ENCODE measurements around the gene ALOX15. TPM values are rescaled to one million over a fixed set of nuclear protein-coding genes. Genes with fewer than 3 reads are reported as not detected.
"Not testable (repeated sequence)": the region's sequence is repeated elsewhere in the genome, so short reads cannot be mapped to it uniquely, and the experiment has no call there.

Gene ALOX15
- total RNA-seq, 2 experiments from 2014 or later = 0.36 TPM; not detected in 1

GRCh38 chr17:4631431-4631830 lies 10.0 kb downstream of the ALOX15 start:
- ChIA-PET POLR2A (no interaction called here), CTCF (no interaction called here)

DNA sequence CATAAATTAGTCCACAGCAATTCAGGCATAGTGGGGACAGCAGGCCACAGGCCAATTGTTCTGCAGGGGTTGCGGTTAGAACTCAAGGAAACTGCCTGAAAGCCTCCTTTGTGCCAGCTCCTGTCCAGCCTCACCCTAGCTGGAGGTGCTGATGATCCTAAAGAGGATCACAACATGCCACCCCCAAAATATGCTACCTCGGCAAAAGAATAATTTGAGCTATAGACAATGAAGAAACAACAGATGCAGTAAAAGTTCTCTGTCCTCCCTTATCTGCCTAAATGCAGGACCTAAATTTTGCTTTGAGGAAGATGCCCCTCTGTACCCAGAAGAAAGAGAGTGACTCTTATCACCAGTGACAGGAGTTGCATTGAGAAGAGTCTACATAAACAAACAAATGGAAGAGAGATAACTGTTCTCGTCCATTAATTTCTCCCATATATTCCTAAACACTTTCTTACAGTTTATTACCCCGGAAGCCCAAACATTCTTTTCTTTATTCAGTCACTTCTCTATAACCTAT lies 14.7 kb downstream of the ALOX15 start:
- Histone ChIP-seq H3K4me3 (ENCODE audit: low read length) (no peak overlapping the region), H3K4me1 (ENCODE audit: insufficient read depth, low read length) (peaks cover 3% of the 10 kb centered on the region), H3K27me3 (ENCODE audit: control insufficient read depth in 1 of 2, insufficient read depth in 2 of 2, low read length in 2 of 2) (no peaks in the 10 kb centered on the region), H3K9me3 (ENCODE audit: control insufficient read depth in 1 of 2, insufficient read depth in 1 of 2, low read length in 2 of 2) (peaks cover 6 to 7% of the 10 kb centered on the region in 2 experiments), H3K36me3 (ENCODE audit: insufficient read depth, low read length) (no peaks in the 10 kb centered on the region), H3K27ac (ENCODE audit: low read depth in 1 of 2, low read length in 2 of 2) (no peak overlapping the region)
- ATAC-seq (ENCODE audit: poor library complexity) = no peak
- no peaks in the 10 kb centered on the region for H3K4me1 Mint-ChIP-seq (ENCODE audit: low read depth)
- peaks cover 21% of the 10 kb centered on the region for H3K27me3 Mint-ChIP-seq
- TF ChIP-seq, protein P1, sequence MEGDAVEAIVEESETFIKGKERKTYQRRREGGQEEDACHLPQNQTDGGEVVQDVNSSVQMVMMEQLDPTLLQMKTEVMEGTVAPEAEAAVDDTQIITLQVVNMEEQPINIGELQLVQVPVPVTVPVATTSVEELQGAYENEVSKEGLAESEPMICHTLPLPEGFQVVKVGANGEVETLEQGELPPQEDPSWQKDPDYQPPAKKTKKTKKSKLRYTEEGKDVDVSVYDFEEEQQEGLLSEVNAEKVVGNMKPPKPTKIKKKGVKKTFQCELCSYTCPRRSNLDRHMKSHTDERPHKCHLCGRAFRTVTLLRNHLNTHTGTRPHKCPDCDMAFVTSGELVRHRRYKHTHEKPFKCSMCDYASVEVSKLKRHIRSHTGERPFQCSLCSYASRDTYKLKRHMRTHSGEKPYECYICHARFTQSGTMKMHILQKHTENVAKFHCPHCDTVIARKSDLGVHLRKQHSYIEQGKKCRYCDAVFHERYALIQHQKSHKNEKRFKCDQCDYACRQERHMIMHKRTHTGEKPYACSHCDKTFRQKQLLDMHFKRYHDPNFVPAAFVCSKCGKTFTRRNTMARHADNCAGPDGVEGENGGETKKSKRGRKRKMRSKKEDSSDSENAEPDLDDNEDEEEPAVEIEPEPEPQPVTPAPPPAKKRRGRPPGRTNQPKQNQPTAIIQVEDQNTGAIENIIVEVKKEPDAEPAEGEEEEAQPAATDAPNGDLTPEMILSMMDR (IDR thresholded peaks at IDR 0.05) = no peak
- POLR2A ChIA-PET = interaction anchor here (0.7 kb wide), 1 partner anchor 483 kb away, joined by 3 read pairs; no protein-coding TSS in a partner anchor
- H3K9me3 Mint-ChIP-seq = no peaks in the 10 kb centered on the region
- no peaks in the 10 kb centered on the region for H3K36me3 Mint-ChIP-seq (ENCODE audit: low read depth)
- no peak overlapping the region for H3K27ac Mint-ChIP-seq
- no peak for DNase-seq
- CTCF ChIA-PET = interaction anchor here (1.7 kb wide), 1 partner anchor 60 kb away, joined by 4 read pairs; no protein-coding TSS in a partner anchor
- H3K4me3 Mint-ChIP-seq = no peak overlapping the region
- intact Hi-C loops (cut with DNase I, micrococcal nuclease) = loop anchor here (1.0 to 10.0 kb wide), 6 partner anchors 61 to 422 kb away; no protein-coding TSS in a partner anchor

More at GRCh38 chr17:4631431-4631830, 10.0 kb downstream of the ALOX15 start:
- H3K4me1 ChIP-seq (ENCODE audit: insufficient read depth, low read length) = peaks cover 5% of the 10 kb centered on the region
- ATAC-seq (ENCODE audit: poor library complexity) (no peak), DNase-seq (no peak)
- TF ChIP-seq, protein P1 (IDR thresholded peaks at IDR 0.05) = no peak
- Mint-ChIP-seq H3K4me1 (ENCODE audit: low read depth) (peaks cover 10% of the 10 kb centered on the region), H3K27ac (no peak overlapping the region), H3K9me3 (no peaks in the 10 kb centered on the region), H3K27me3 (peaks cover 51% of the 10 kb centered on the region), H3K4me3 (no peak overlapping the region), H3K36me3 (ENCODE audit: low read depth) (no peaks in the 10 kb centered on the region)
- no peak overlapping the region for H3K4me3 ChIP-seq (ENCODE audit: low read length)
- no peaks in the 10 kb centered on the region for H3K36me3 ChIP-seq (ENCODE audit: insufficient read depth, low read length)
- H3K27me3 ChIP-seq (ENCODE audit: control insufficient read depth in 1 of 2, insufficient read depth in 2 of 2, low read length in 2 of 2) = peaks cover 16 to 19% of the 10 kb centered on the region in 2 experiments
- no peak overlapping the region for H3K27ac ChIP-seq (ENCODE audit: low read depth in 1 of 2, low read length in 2 of 2)
- no peaks in the 10 kb centered on the region for H3K9me3 ChIP-seq (ENCODE audit: control insufficient read depth in 1 of 2, insufficient read depth in 1 of 2, low read length in 2 of 2)
- intact Hi-C loops (cut with DNase I, micrococcal nuclease) = no loop called here

DNA sequence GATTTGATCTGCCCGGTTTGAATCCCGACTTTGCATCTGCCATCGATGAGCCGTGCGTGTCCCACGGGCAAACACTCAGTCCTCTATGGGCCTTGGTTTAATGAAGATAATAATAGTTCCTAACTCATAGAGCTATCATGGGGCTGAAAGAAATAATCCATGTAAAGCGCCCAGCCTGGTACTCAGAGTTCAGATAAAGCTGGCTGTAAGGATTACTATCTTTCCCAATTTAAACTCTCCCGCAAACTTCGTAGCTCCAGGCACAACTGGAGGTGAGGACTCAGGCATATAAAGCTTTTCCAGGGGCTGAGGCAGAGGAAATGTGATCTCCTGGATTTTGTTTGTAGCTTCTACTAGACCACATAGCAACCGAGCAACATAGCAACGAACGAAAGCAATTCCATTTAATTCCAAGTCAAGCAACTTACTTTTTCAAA lies 16.3 kb downstream of the ALOX15 start:
- ChIA-PET CTCF (interaction anchor here (1.7 kb wide), 1 partner anchor 59 kb away, joined by 4 read pairs; no protein-coding TSS in a partner anchor), POLR2A (no interaction called here)
- H3K4me1 Mint-ChIP-seq (ENCODE audit: low read depth) = no peaks in the 10 kb centered on the region
- intact Hi-C loops (cut with DNase I, micrococcal nuclease) = loop anchor here in 1 of 2 experiments (2.0 to 10.0 kb wide), 3 partner anchors 58 to 420 kb away; no protein-coding TSS in a partner anchor
- TF ChIP-seq, protein P1 (IDR thresholded peaks at IDR 0.05) = no peak
- Histone ChIP-seq H3K27ac (ENCODE audit: low read depth in 1 of 2, low read length in 2 of 2) (no peak overlapping the region), H3K4me3 (ENCODE audit: low read length) (no peak overlapping the region), H3K9me3 (ENCODE audit: control insufficient read depth in 1 of 2, insufficient read depth in 1 of 2, low read length in 2 of 2) (peaks cover 6 to 7% of the 10 kb centered on the region in 2 experiments), H3K27me3 (ENCODE audit: control insufficient read depth in 1 of 2, insufficient read depth in 2 of 2, low read length in 2 of 2) (no peaks in the 10 kb centered on the region), H3K36me3 (ENCODE audit: insufficient read depth, low read length) (no peaks in the 10 kb centered on the region), H3K4me1 (ENCODE audit: insufficient read depth, low read length) (peaks cover 3% of the 10 kb centered on the region)
- no peaks in the 10 kb centered on the region for H3K36me3 Mint-ChIP-seq (ENCODE audit: low read depth)
- no peak overlapping the region for H3K27ac Mint-ChIP-seq
- ATAC-seq (ENCODE audit: poor library complexity) (no peak), DNase-seq (no peak)
- no peak overlapping the region for H3K4me3 Mint-ChIP-seq
- peaks cover 16% of the 10 kb centered on the region for H3K27me3 Mint-ChIP-seq
- no peaks in the 10 kb centered on the region for H3K9me3 Mint-ChIP-seq

- intact Hi-C loops (cut with DNase I, micrococcal nuclease) = loop anchor here in 1 of 2 experiments (2.0 to 10.0 kb wide), 2 partner anchors 58 to 420 kb away; no protein-coding TSS in a partner anchor
- POLR2A ChIA-PET; DNase-seq; H3K4me3 ChIP-seq (ENCODE audit: low read length); H3K27ac ChIP-seq (ENCODE audit: low read depth in 1 of 2, low read length in 2 of 2); H3K4me1 ChIP-seq (ENCODE audit: insufficient read depth, low read length); H3K36me3 Mint-ChIP-seq (ENCODE audit: low read depth); ATAC-seq (ENCODE audit: poor library complexity); H3K4me1 Mint-ChIP-seq (ENCODE audit: low read depth); H3K36me3 ChIP-seq (ENCODE audit: insufficient read depth, low read length); H3K27me3 ChIP-seq (ENCODE audit: control insufficient read depth in 1 of 2, insufficient read depth in 2 of 2, low read length in 2 of 2); CTCF ChIA-PET; H3K27ac Mint-ChIP-seq; H3K9me3 ChIP-seq (ENCODE audit: control insufficient read depth in 1 of 2, insufficient read depth in 1 of 2, low read length in 2 of 2); H3K4me3 Mint-ChIP-seq; H3K9me3 Mint-ChIP-seq: not testable (repeated sequence)
- H3K27me3 Mint-ChIP-seq = peaks cover 16% of the 10 kb centered on the region
These were observed 17.0 kb downstream of the ALOX15 start for GRCh38 chr17:4624451-4624911.

Data from CD4-positive, alpha-beta T cell (primary cell).